Activated CD8-positive, alpha-beta T cell treated with anti-CD3 and anti-CD28 coated beads for 36 hours (primary cell): ENCODE results near the gene PKDCC. TPM values are rescaled to one million over a fixed set of nuclear protein-coding genes. Genes with fewer than 3 reads are reported as not detected.

Experiments used
- ATAC-seq: fragments of 200-7000 bp; cut with Tn5 transposase; one replicate; pipeline ENCODE4 v1.10.0; 2021; ENCODE audit warnings: mild to moderate bottlenecking, moderate library complexity
- CTCF ChIA-PET: fragments of 350-600 bp; sonication (Branson Sonifier 250); formaldehyde crosslinking; loops from one replicate; lab custom pipeline; 2021; ENCODE audit warnings: antibody characterized with exemption; lab: Charles Lee
- POLR2A ChIA-PET: fragments of 350-600 bp; sonication (Branson Sonifier 250); formaldehyde crosslinking; loops from one replicate; lab custom pipeline; 2021; ENCODE audit warnings: antibody characterized with exemption; lab: Charles Lee
- DNase-seq: peaks from one replicate; pipeline ENCODE4 v3.0.0-alpha.2; 2020
- H3K27ac Mint-ChIP-seq: one replicate; pipeline ENCODE4 v1.8.0; 2021; ENCODE audit warnings: mild to moderate bottlenecking, mixed read lengths
- H3K27me3 Mint-ChIP-seq: one replicate; pipeline ENCODE4 v1.8.0; 2021; ENCODE audit warnings: mixed read lengths
- H3K36me3 Mint-ChIP-seq: one replicate; pipeline ENCODE4 v1.8.0; 2021; ENCODE audit warnings: low read depth, mixed read lengths
- H3K4me1 Mint-ChIP-seq: one replicate; pipeline ENCODE4 v1.8.0; 2021; ENCODE audit warnings: low read depth, mixed read lengths
- H3K4me3 Mint-ChIP-seq: one replicate; pipeline ENCODE4 v1.8.0; 2021; ENCODE audit warnings: mild to moderate bottlenecking, moderate library complexity, mixed read lengths
- H3K9me3 Mint-ChIP-seq: one replicate; pipeline ENCODE4 v1.8.0; 2021; ENCODE audit warnings: mixed read lengths
- CTCF ChIP-seq: fragments of 200-600 bp; IDR thresholded peaks from one replicate; pipeline ENCODE4 v1.8.0; 2022; ENCODE audit warnings: antibody characterized with exemption, mild to moderate bottlenecking
- intact Hi-C: fragments of 100-400 bp; cut with micrococcal nuclease; formaldehyde crosslinking; loops from one replicate; pipeline ENCODE4 v1.10.0; 2022
- total RNA-seq, 2 experiments: library from RNA; stranded (reverse); gene quantifications; one replicate each; pipeline ENCODE4 v1.2.3, GENCODE V29; 2021

Gene PKDCC
- total RNA-seq, 2 experiments from 2014 or later: not detected

DNA sequence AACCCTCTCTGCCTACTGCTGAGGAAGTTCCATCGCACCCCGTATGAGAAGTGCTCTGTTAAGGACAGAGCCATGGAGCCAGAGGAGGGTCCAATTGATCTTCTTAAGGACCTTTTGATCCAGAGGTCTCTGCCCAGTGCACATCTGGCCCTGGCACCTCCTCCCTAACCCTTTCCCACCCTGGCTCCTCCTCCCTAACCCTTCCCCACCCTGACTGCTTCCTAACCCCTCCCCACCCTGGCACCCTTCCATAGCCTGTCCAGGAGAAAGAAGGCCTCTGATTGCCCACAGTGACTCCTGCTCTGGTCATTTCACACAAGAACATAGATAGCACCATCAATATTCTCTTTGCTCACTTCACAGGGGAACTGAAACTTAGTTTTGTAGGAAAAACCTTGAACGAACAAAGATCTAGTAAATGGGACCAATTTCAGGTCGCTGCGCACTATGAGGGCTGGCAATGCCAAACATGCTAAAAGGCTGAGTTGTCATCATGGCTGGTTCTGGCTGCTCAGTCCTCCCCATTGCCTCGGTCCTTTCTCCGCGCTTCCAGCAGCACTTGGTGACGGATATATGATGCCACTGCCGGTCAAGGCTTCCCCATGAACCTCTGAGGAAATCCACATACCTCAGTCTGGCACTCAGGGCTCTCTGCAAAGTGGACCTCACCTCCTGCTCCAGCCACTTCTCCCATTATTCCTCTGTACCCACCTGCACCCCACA is 49.2 kb downstream of the PKDCC start:
- no peak for TF ChIP-seq CTCF
- POLR2A ChIA-PET: interaction anchor here (1.0 to 1.6 kb wide), 2 partner anchors 74 to 99 kb away, joined by 3 to 4 read pairs; no protein-coding TSS in a partner anchor
- CTCF ChIA-PET: interaction anchor here (0.6 to 5.1 kb wide), 37 partner anchors 9 to 263 kb away, joined by 3 to 73 read pairs (median 5); no protein-coding TSS in a partner anchor
- no peak for DNase-seq
- Mint-ChIP-seq H3K9me3 (peaks cover 13% of the 10 kb centered on the region), H3K4me3 (no peak overlapping the region), H3K36me3 (peaks cover 9% of the 10 kb centered on the region), H3K27me3 (no peaks in the 10 kb centered on the region), H3K4me1 (peaks cover 26% of the 10 kb centered on the region), H3K27ac (no peak overlapping the region)
- intact Hi-C loops: loop anchor here (2.0 to 10.0 kb wide), 4 partner anchors 100 to 265 kb away; partner anchors contain the start of gene COX7A2L
- ATAC-seq: no peak

DNA sequence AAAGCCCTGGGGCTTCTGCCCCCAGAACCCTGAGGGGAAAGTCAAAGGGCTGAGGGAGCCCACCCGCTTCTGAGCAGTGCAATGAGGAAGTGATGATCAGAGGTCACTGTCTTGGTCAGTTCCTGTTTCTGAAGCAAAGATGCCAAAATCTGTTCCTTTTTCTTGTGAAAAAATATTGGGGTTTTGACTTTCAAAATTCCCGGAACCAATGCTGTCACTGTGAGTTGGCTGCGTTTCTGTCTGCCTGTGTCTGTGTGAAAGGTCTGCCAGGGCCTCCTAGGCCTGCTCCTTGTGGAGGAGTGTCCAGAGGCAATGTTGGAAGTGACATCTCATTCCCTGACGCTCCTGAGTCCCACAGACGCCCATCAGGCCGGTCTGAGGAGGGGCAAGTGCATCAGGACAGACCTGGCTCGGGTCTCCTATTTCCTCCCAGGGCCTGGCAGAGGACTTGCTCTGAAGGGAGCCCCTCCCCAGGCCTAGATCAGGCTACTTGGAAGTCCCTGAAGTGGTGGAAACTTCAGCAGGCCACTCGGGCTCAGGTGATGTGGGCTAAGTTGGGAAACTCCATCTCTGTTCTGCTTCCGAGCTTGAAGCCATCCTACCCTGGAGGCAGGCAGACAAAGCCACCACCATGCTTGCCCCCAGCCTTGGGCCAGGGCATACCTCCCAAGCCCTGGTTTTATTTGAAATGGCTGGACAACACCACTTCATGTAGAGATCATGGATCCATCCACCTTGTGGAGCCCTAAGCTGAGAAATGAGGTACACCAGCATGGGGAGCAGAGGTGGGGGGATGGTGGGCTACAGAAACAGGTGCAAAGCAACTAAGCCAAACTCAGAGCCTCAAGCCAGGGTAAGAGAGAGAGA is 51.0 kb downstream of the PKDCC start:
- TF ChIP-seq CTCF: no peak
- Mint-ChIP-seq H3K4me3 (no peak overlapping the region), H3K27me3 (no peaks in the 10 kb centered on the region), H3K36me3 (peaks cover 9% of the 10 kb centered on the region), H3K9me3 (peaks cover 13% of the 10 kb centered on the region), H3K4me1 (peaks cover 39% of the 10 kb centered on the region), H3K27ac (peak overlapping the region; percentile 13)
- no peak for DNase-seq
- POLR2A ChIA-PET: interaction anchor here (1.1 kb wide), 1 partner anchor 82 kb away, joined by 3 read pairs; no protein-coding TSS in a partner anchor
- intact Hi-C loops: loop anchor here (2.0 to 10.0 kb wide), 3 partner anchors 72 to 263 kb away; partner anchors contain the start of gene COX7A2L
- CTCF ChIA-PET: interaction anchor here (0.6 to 5.1 kb wide), 6 partner anchors 24 to 230 kb away, joined by 3 to 73 read pairs (median 12); no protein-coding TSS in a partner anchor
- ATAC-seq: no peak

DNA sequence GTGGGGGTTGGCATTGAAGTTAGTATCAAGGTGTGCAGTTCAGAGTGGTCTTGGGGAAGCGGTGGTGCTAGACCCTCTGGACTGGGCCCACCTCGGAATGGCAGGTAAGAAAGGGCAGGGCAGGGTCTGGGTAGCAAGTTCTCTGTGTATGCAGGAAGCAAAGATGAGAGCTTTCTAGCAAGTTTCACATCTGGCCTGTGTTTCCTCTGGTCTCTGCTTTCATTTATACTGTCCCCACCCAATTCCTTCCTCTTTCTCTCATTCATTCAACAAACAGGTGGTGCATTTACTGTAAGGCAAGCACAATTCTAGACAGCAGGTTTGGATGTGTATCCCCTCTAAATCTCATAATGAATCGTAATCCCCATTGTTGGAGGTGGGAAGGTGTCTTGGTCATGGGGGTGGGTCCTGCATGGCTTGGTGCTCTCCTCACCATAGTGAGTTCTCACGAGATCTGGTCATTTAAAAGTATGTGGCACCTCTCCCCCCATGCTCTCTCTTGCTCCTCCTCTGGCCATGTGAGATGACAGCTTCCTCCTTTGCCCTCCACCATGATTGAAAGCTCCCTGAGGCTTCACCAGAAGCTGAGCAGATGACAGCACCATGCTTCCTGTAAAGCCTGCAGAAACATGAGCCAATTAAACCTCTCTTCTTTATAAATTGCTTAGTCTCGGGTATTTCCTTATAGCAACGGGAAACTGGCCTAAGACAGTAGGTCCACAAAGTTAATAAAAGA is 51.8 kb downstream of the PKDCC start:
- ChIA-PET POLR2A (interaction anchor here (1.1 kb wide), 1 partner anchor 81 kb away, joined by 3 read pairs; no protein-coding TSS in a partner anchor), CTCF (interaction anchor here (0.6 to 3.5 kb wide), 7 partner anchors 23 to 257 kb away, joined by 3 to 15 read pairs (median 3); no protein-coding TSS in a partner anchor)
- TF ChIP-seq CTCF: no peak
- no peak for DNase-seq
- Mint-ChIP-seq H3K4me3 (no peak overlapping the region), H3K27ac (no peak overlapping the region), H3K9me3 (peaks cover 13% of the 10 kb centered on the region), H3K4me1 (peaks cover 47% of the 10 kb centered on the region), H3K36me3 (peaks cover 9% of the 10 kb centered on the region), H3K27me3 (no peaks in the 10 kb centered on the region)
- no peak for ATAC-seq
- intact Hi-C loops: loop anchor here (2.0 to 10.0 kb wide), 4 partner anchors 43 to 263 kb away; partner anchors contain the start of gene COX7A2L

- Mint-ChIP-seq H3K27ac (peak overlapping the region; percentile 58), H3K4me3 (peak overlapping the region; percentile 21), H3K27me3 (no peaks in the 10 kb centered on the region), H3K36me3 (peaks cover 9% of the 10 kb centered on the region), H3K4me1 (peaks cover 49% of the 10 kb centered on the region), H3K9me3 (peaks cover 13% of the 10 kb centered on the region)
- POLR2A ChIA-PET: interaction anchor here (0.7 to 0.8 kb wide), 2 partner anchors 144 to 259 kb away, joined by 3 read pairs; no protein-coding TSS in a partner anchor
- CTCF ChIA-PET: interaction anchor here (1.9 to 3.5 kb wide), 3 partner anchors 71 to 228 kb away, joined by 8 to 15 read pairs (median 15); no protein-coding TSS in a partner anchor
- TF ChIP-seq CTCF: no peak
- DNase-seq (no peak), ATAC-seq (no peak)
- intact Hi-C loops: loop anchor here (5.0 kb wide), 1 partner anchor 42 kb away; no protein-coding TSS in a partner anchor
Measured at GRCh38 chr2:42100683-42101205, 52.9 kb downstream of the PKDCC start.
